K562 (cell line): ENCODE data around the gene SMARCB1. TPM values are rescaled to one million over a fixed set of nuclear protein-coding genes. Genes with fewer than 3 reads are reported as not detected.

Experiments used
- ARID1B ChIP-seq: fragments of 450-650 bp; IDR thresholded peaks from 2 replicates; pipeline ENCODE4 v1.6.1; 2016; ENCODE audit warnings: antibody characterized with exemption, mild to moderate bottlenecking, inconsistent platforms
- ARID3A ChIP-seq: IDR thresholded peaks from 2 replicates; pipeline ENCODE4 v1.6.1; 2012; ENCODE audit warnings: low read depth, low read length, improper control_type of control experiment, borderline replicate concordance
- ATF1 ChIP-seq, 2 experiments: fragments of 450-650 bp in 1 of 2; IDR thresholded peaks; 2 replicates each; pipeline ENCODE4 v1.6.1; 2016; ENCODE audit warnings: missing compliant biosample characterization in 1 of 2, missing genetic modification characterization in 1 of 2
- CBFA2T3 ChIP-seq: fragments of 450-650 bp; IDR thresholded peaks from 2 replicates; pipeline ENCODE4 v1.6.1; 2017
- DACH1 ChIP-seq: fragments of 450-650 bp; IDR thresholded peaks from 2 replicates; pipeline ENCODE4 v1.6.1; 2018; ENCODE audit not compliant: partially characterized antibody
- ETV1 ChIP-seq: fragments of 450-650 bp; conservative IDR thresholded peaks from 2 replicates; pipeline ENCODE4 v1.6.1; 2016; ENCODE audit warnings: missing genetic modification characterization, control low read depth, low read depth, missing compliant biosample characterization
- EZH2 ChIP-seq: IDR thresholded peaks from 2 replicates; pipeline ENCODE4 v1.6.1; 2012; ENCODE audit warnings: low read depth, mild to moderate bottlenecking, inconsistent platforms, low read length, borderline replicate concordance
- GATA2 ChIP-seq: sonication (generic); formaldehyde crosslinking; IDR thresholded peaks from 2 replicates; pipeline ENCODE4 v1.4.0; 2020; ENCODE audit warnings: mild to moderate bottlenecking, missing genetic modification reagents
- GATAD2A ChIP-seq: fragments of 450-650 bp; IDR thresholded peaks from 2 replicates; pipeline ENCODE4 v1.6.1; 2017
- GTF2A2 ChIP-seq: IDR thresholded peaks from 2 replicates; pipeline ENCODE4 v1.6.1; 2016; ENCODE audit warnings: mild to moderate bottlenecking, missing genetic modification characterization, missing compliant biosample characterization
- HBP1 ChIP-seq: fragments of 450-650 bp; formaldehyde crosslinking; IDR thresholded peaks from 2 replicates; pipeline ENCODE4 v1.4.0; 2022; ENCODE audit warnings: missing genetic modification characterization
- HMG20B ChIP-seq: fragments of 250-450 bp; sonication (Bioruptor Pico); IDR thresholded peaks from 2 replicates; pipeline ENCODE4 v1.5.0; 2021; ENCODE audit warnings: mild to moderate bottlenecking
- KAT7 ChIP-seq: sonication (generic); formaldehyde crosslinking; IDR thresholded peaks from 2 replicates; pipeline ENCODE4 v1.8.0; 2022; ENCODE audit warnings: missing genetic modification reagents, mild to moderate bottlenecking, borderline replicate concordance
- MCM5 ChIP-seq: fragments of 450-650 bp; IDR thresholded peaks from 2 replicates; pipeline ENCODE4 v1.6.1; 2016; ENCODE audit warnings: low read depth
- NKRF ChIP-seq: fragments of 450-650 bp; IDR thresholded peaks from 2 replicates; pipeline ENCODE4 v1.6.1; 2016; ENCODE audit warnings: borderline replicate concordance
- NONO ChIP-seq, 2 experiments: fragments of 200-400 bp in 1 of 2; fragments of 450-650 bp in 1 of 2; formaldehyde crosslinking in 1 of 2; IDR thresholded peaks; 2 replicates each; pipeline ENCODE4 v1.6.1; 2017; ENCODE audit warnings: low read depth in 2 of 2, mild to moderate bottlenecking in 2 of 2, moderate library complexity in 2 of 2, low read length in 1 of 2
- RBM15 ChIP-seq: fragments of 200-400 bp; formaldehyde crosslinking; IDR thresholded peaks from 2 replicates; pipeline ENCODE4 v1.6.1; 2018; ENCODE audit warnings: mild to moderate bottlenecking, low read length, moderate library complexity; ENCODE audit not compliant: insufficient read depth
- RUNX1 ChIP-seq: sonication (generic); IDR thresholded peaks from 2 replicates; pipeline ENCODE4 v1.6.1; 2016; ENCODE audit warnings: antibody characterized with exemption, low read depth
- SUPT5H ChIP-seq: fragments of 450-650 bp; IDR thresholded peaks from 2 replicates; pipeline ENCODE4 v1.6.1; 2016
- TCF7 ChIP-seq: sonication (generic); IDR thresholded peaks from 2 replicates; pipeline ENCODE4 v1.6.1; 2016; ENCODE audit warnings: antibody characterized with exemption, borderline replicate concordance
- U2AF2 ChIP-seq: fragments of 200-400 bp; formaldehyde crosslinking; optimal IDR thresholded peaks from 2 replicates; pipeline ENCODE3; 2017; ENCODE audit warnings: low read depth, mild to moderate bottlenecking, low read length
- polyA plus RNA-seq, 8 experiments: library from polyadenylated mRNA; depleted of rRNA in 4 of 8; stranded (reverse) in 5 of 8; unstranded in 3 of 8; fragments of >200 nt; fragmentation: Nextera tagmentation in 2 of 8; fragmentation: Illumina TruSeq in 1 of 8; extraction: Ambion mirVana in 2 of 8; extraction: Trizol in 1 of 8; gene quantifications; 2 replicates each; pipeline versions ENCODE4 v1.2.1 to v1.2.3, GENCODE V29; 2011 to 2014; ENCODE audit warnings: inconsistent platforms in 1 of 8, missing spikeins in 1 of 8
- total RNA-seq, 7 experiments: library from RNA; depleted of rRNA in 6 of 7; stranded (reverse); fragments of >200 nt in 6 of 7; fragmentation: Illumina TruSeq in 2 of 7; extraction: Trizol in 2 of 7; gene quantifications; 2 replicates each; pipeline versions ENCODE4 v1.2.1 to v1.2.3, GENCODE V29; 2011 to 2021; ENCODE audit warnings: low replicate concordance in 1 of 7
- TF ChIP-seq, protein P1 (sequence below): sonication (generic); formaldehyde crosslinking; IDR thresholded peaks from 2 replicates; pipeline ENCODE4 v1.5.0; 2020; ENCODE audit warnings: missing genetic modification reagents
- TF ChIP-seq, protein P2 (sequence below): fragments of 250-450 bp; sonication (Bioruptor Pico); IDR thresholded peaks from 2 replicates; pipeline ENCODE4 v1.8.0; 2021; ENCODE audit warnings: borderline replicate concordance, mild to moderate bottlenecking, moderate library complexity; ENCODE audit not compliant: poor library complexity, severe bottlenecking

Gene SMARCB1
- total and polyA plus RNA-seq, 9 of the 15 experiments (the other 6 are each of a cell fraction or from before 2014, with no cell fraction given) = 1.2 to 113 (median 65.4) TPM

DNA sequence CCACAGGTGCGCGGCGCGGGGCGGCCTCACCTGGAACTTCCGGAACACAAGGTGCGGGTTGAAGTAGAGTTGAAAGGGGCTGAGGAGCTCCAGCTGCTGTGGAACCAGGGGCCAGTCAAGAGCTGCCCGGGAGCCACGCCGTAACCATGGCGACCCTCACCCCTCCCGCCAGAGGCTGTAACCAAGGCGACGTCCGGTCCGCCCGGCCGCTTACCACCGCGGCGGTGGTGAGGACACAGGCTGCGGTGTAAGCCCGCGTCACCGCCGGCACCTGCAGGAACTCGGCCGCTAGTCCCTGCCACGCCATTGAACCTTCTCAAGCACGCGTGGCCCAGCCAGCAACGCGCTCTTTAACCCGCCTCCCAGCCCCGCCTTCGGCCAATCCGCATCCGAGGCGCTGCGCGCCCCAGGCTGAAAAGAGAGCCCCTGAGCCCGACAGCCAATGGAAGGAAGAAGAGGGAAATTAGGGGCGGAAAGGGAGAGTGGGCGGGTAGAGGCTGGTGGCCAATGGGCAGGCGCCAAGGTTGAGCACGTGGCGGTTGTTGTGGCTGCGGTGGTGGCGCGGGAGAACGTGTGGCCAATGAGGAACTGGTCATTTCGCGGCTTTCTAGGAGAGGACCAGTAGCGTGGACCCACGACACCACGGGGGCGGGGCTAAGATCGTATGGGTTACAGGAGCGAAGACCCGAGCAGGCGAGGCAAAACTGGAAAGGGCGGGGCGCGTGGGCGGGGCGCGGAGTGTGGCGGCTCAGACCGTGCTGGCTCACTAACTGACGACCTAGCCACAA lies 52.1 kb downstream of the SMARCB1 start, which contains the start of gene DERL3 (continued):
- TF ChIP-seq HBP1 (CRISPR knock-in tag) (no peak), HMG20B (CRISPR knock-in tag) (no peak), U2AF2 (no peak), ETV1 (tag) (no peak), CBFA2T3 (no peak), ARID1B (no peak), GTF2A2 (tag) (no peak), KAT7 (CRISPR knock-in tag) (no peak), NONO (IDR thresholded peaks at IDR 0.05; ENCODE audit: low read depth in 2 of 2, low read length in 1 of 2) (no peak), DACH1 (no peak), RBM15 (no peak), TCF7 (no peak), NKRF (peak; percentile 97), RUNX1 (no peak), EZH2 (no peak), SUPT5H (no peak), GATA2 (CRISPR knock-in tag) (no peak), GATAD2A (no peak), ATF1 (CRISPR knock-in tag; IDR thresholded peaks at IDR 0.05) (no peak), ATF1 (tag; IDR thresholded peaks at IDR 0.05) (peak; percentile 94), ARID3A (no peak), MCM5 (no peak)
- TF ChIP-seq, protein P1, sequence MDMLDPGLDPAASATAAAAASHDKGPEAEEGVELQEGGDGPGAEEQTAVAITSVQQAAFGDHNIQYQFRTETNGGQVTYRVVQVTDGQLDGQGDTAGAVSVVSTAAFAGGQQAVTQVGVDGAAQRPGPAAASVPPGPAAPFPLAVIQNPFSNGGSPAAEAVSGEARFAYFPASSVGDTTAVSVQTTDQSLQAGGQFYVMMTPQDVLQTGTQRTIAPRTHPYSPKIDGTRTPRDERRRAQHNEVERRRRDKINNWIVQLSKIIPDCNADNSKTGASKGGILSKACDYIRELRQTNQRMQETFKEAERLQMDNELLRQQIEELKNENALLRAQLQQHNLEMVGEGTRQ (CRISPR knock-in tag) = peak; percentile 86
- TF ChIP-seq, protein P2, sequence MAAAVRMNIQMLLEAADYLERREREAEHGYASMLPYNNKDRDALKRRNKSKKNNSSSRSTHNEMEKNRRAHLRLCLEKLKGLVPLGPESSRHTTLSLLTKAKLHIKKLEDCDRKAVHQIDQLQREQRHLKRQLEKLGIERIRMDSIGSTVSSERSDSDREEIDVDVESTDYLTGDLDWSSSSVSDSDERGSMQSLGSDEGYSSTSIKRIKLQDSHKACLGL (CRISPR knock-in tag) = no peak
